Measurements from ENCODE around the gene SORCS3. TPM values are rescaled to one million over a fixed set of nuclear protein-coding genes. Genes with fewer than 3 reads are reported as not detected.
A peak's percentile ranks its signal among the peaks of the same experiment; 100 is the strongest.

The SORCS3 gene
- total RNA-seq (2014; rRNA removed), result not detected in 2 replicates
- not detected for polyA plus RNA-seq (2012)

GRCh38 chr10:104641187-104641936, at the start of gene SORCS3:
TSS of gene SORCS3 (plus strand) at chr10:104641290.
- no peak for DNase-seq (ENCODE audit: low read depth)

- DNase-seq (ENCODE audit: low read depth), result no peak
Observed at GRCh38 chr10:104591441-104591840, 49.6 kb upstream of the SORCS3 start.

- no peak for DNase-seq (ENCODE audit: low read depth)
Observed at GRCh38 chr10:104601166-104601565, 39.9 kb upstream of the SORCS3 start.

- no peak for DNase-seq (ENCODE audit: low read depth)
Observed at GRCh38 chr10:104608091-104608828, 32.8 kb upstream of the SORCS3 start.

GRCh38 chr10:104612571-104613205, 28.4 kb upstream of the SORCS3 start:
- no peak for DNase-seq (ENCODE audit: low read depth)

GRCh38 chr10:104613406-104613805, 27.7 kb upstream of the SORCS3 start:
- no peak for DNase-seq (ENCODE audit: low read depth)

- peak; percentile 18 for DNase-seq (ENCODE audit: low read depth)
Observed at GRCh38 chr10:104614245-104614831, 26.8 kb upstream of the SORCS3 start.

- DNase-seq (ENCODE audit: low read depth), result no peak
Observed at GRCh38 chr10:104615136-104615535, 26.0 kb upstream of the SORCS3 start.

- no peak for DNase-seq (ENCODE audit: low read depth)
Observed at GRCh38 chr10:104617831-104618230, 23.3 kb upstream of the SORCS3 start.

- no peak for DNase-seq (ENCODE audit: low read depth)
Observed at GRCh38 chr10:104622175-104622574, 18.9 kb upstream of the SORCS3 start.

- DNase-seq (ENCODE audit: low read depth), result no peak
Observed at GRCh38 chr10:104622598-104623209, 18.4 kb upstream of the SORCS3 start.

GRCh38 chr10:104630731-104631130, 10.4 kb upstream of the SORCS3 start:
- DNase-seq (ENCODE audit: low read depth), result no peak

GRCh38 chr10:104631946-104632345, 9.1 kb upstream of the SORCS3 start:
- no peak for DNase-seq (ENCODE audit: low read depth)

GRCh38 chr10:104638861-104639589, 2.1 kb upstream of the SORCS3 start:
- no peak for DNase-seq (ENCODE audit: low read depth)

GRCh38 chr10:104639590-104640338, 1.3 kb upstream of the SORCS3 start:
- DNase-seq (ENCODE audit: low read depth), result no peak

GRCh38 chr10:104640339-104641186, 527 bp upstream of the SORCS3 start:
- no peak for DNase-seq (ENCODE audit: low read depth)

- no peak for DNase-seq (ENCODE audit: low read depth)
Observed at GRCh38 chr10:104641937-104642657, 1.0 kb downstream of the SORCS3 start.

- no peak for DNase-seq (ENCODE audit: low read depth)
Observed at GRCh38 chr10:104642658-104643302, 1.7 kb downstream of the SORCS3 start.
